Right cardiac atrium (tissue), 5 donors: ENCODE data around the gene MGLL. TPM values are rescaled to one million over a fixed set of nuclear protein-coding genes. Genes with fewer than 3 reads are reported as not detected.
A peak's percentile ranks its signal among the peaks of the same experiment; 100 is the strongest.
"Not testable (repeated sequence)": the region's sequence is repeated elsewhere in the genome, so short reads cannot be mapped to it uniquely, and the experiment has no call there.

ENCODE experiments used
- ATAC-seq, 2 donors: fragments of 200-7000 bp; cut with Tn5 transposase; one replicate each; pipeline versions ENCODE4 v1.8.0 to v1.9.1; 2020; ENCODE audit warnings: moderate library complexity in 2 of 2, mild to moderate bottlenecking in 1 of 2
- DNase-seq, 3 donors: peaks; one replicate each; pipeline ENCODE4 v3.0.0-alpha.2; 2020
- H3K27ac ChIP-seq: one replicate; pipeline ENCODE4 v1.5.1; 2013; ENCODE audit warnings: mild to moderate bottlenecking, low read length, control low read depth, moderate library complexity
- H3K27me3 ChIP-seq: one replicate; pipeline ENCODE4 v1.6.1; 2013; ENCODE audit not compliant: control insufficient read depth, insufficient read depth
- H3K4me1 ChIP-seq: one replicate; pipeline ENCODE4 v1.6.1; 2013; ENCODE audit warnings: low read length; ENCODE audit not compliant: control insufficient read depth, insufficient read depth
- H3K4me3 ChIP-seq: one replicate; pipeline ENCODE4 v1.5.1; 2013; ENCODE audit warnings: low read length, control low read depth
- H3K9me3 ChIP-seq: one replicate; pipeline ENCODE4 v1.6.1; 2013; ENCODE audit warnings: low read length; ENCODE audit not compliant: control insufficient read depth
- whole genome bisulfite sequencing: extraction: QIAGEN DNeasy Blood & Tissue Kit; methylation state at CpG from one replicate; pipeline ENCODE4 v1.1.7; 2013; 5-methylcytosine and 5-hydroxymethylcytosine counted together
- intact Hi-C, 4 donors: fragments of 100-400 bp; cut with DNase I; formaldehyde crosslinking; loops; one replicate each; pipeline versions ENCODE4 v1.11.0 to v1.14.0; 2022 to 2023
- polyA plus RNA-seq: library from polyadenylated mRNA; stranded (reverse); fragments of 200-250 nt; gene quantifications from one replicate; pipeline ENCODE4 v1.2.3, GENCODE V29; 2013
- total RNA-seq, 4 donors: library from RNA; stranded (reverse); fragmentation: NEBNext Ultra II Directional; extraction: Animal tissue kit (Norgen Biotek cat#: 25700); gene quantifications; one replicate each; pipeline ENCODE4 v1.2.1, GENCODE V29; 2021
- donor health status: healthy with polysubstance abuse.
- donor health status: DM: no; HTN: yes; CAD: no.
- donor health status: DM: no; HTN: no; CAD: no.
- donor health status: DM: no; HTN: yes; CAD: no; lungs with severe emphysema.
- donor health status: DM: yes; HTN: yes; CAD: no.

The MGLL gene
- total and polyA plus RNA-seq, 5 donors: 52.2 to 80.4 (median 64.9) TPM

GRCh38 chr3:127686512-127686894 is 135.8 kb downstream of the MGLL start:
- H3K4me1 ChIP-seq: peaks cover 11% of the 10 kb centered on the region
- intact Hi-C loops: loop anchor here in 1 of 4 donors (5.0 kb wide), 1 partner anchor 136 kb away; the partner anchor contains the start of gene MGLL

GRCh38 chr3:127685708-127686511 is 136.4 kb downstream of the MGLL start:
- intact Hi-C loops: loop anchor here in 1 of 4 donors (5.0 kb wide), 1 partner anchor 136 kb away; the partner anchor contains the start of gene MGLL
- peaks cover 11% of the 10 kb centered on the region for H3K4me1 ChIP-seq
- no peak overlapping the region for H3K4me3 ChIP-seq
- no peak for DNase-seq
- no peak for ATAC-seq
- no peaks in the 10 kb centered on the region for H3K9me3 ChIP-seq
- 81% methylated on average over 4 of the region's 4 CpGs for WGBS
- H3K27me3 ChIP-seq: no peaks in the 10 kb centered on the region
- H3K27ac ChIP-seq: no peak overlapping the region

More at GRCh38 chr3:127686512-127686894, 135.8 kb downstream of the MGLL start:
- ATAC-seq (no peak), DNase-seq (no peak)
- Histone ChIP-seq H3K27ac (no peak overlapping the region), H3K27me3 (no peaks in the 10 kb centered on the region), H3K4me3 (no peak overlapping the region), H3K9me3 (no peaks in the 10 kb centered on the region)

- intact Hi-C loops: loop anchor here in 1 of 4 donors (5.0 kb wide), 1 partner anchor 137 kb away; the partner anchor contains the start of gene MGLL
- H3K9me3 ChIP-seq: no peaks in the 10 kb centered on the region
- 79% methylated on average over 22 of the region's 22 CpGs for WGBS
- H3K4me1 ChIP-seq: peaks cover 7% of the 10 kb centered on the region
- no peak overlapping the region for H3K27ac ChIP-seq
- H3K27me3 ChIP-seq: no peaks in the 10 kb centered on the region
- ATAC-seq: no peak
- DNase-seq: peak in 2 of 3 donors; percentile 46 to 49
- no peak overlapping the region for H3K4me3 ChIP-seq
Measured at GRCh38 chr3:127684871-127685707, 137.2 kb downstream of the MGLL start.

- Histone ChIP-seq H3K27me3 (no peaks in the 10 kb centered on the region), H3K4me3 (no peak overlapping the region), H3K27ac (no peak overlapping the region), H3K9me3 (no peaks in the 10 kb centered on the region), H3K4me1 (no peaks in the 10 kb centered on the region)
- peak in 2 of 3 donors; percentile 24 to 39 for DNase-seq
- ATAC-seq: no peak
- 87% methylated on average over 8 of the region's 8 CpGs for WGBS
- intact Hi-C loops: no loop called here
Measured at GRCh38 chr3:127682561-127682960, 139.8 kb downstream of the MGLL start.

- ATAC-seq, H3K27me3 ChIP-seq, H3K4me1 ChIP-seq, intact Hi-C loops, H3K9me3 ChIP-seq, H3K4me3 ChIP-seq, H3K27ac ChIP-seq: not testable (repeated sequence)
- 92% methylated on average over 6 of the region's 6 CpGs for WGBS
- DNase-seq: peak in 1 of 3 donors; percentile 18
Measured at GRCh38 chr3:127682175-127682554, 140.2 kb downstream of the MGLL start.

GRCh38 chr3:127680798-127681221 is 141.5 kb downstream of the MGLL start:
- Histone ChIP-seq H3K9me3 (no peaks in the 10 kb centered on the region), H3K4me1 (no peaks in the 10 kb centered on the region), H3K27me3 (no peaks in the 10 kb centered on the region), H3K27ac (no peak overlapping the region), H3K4me3 (no peak overlapping the region)
- peak in 1 of 3 donors; percentile 27 for DNase-seq
- WGBS: 88% methylated on average over 1 of the region's 1 CpG
- no peak for ATAC-seq
- intact Hi-C loops: no loop called here

GRCh38 chr3:127680146-127680661 is 142.1 kb downstream of the MGLL start:
- no peaks in the 10 kb centered on the region for H3K9me3 ChIP-seq
- DNase-seq (peak in 1 of 3 donors; percentile 40), ATAC-seq (no peak)
- WGBS: 97% methylated on average over 21 of the region's 21 CpGs
- no peaks in the 10 kb centered on the region for H3K4me1 ChIP-seq
- H3K27ac ChIP-seq: no peak overlapping the region
- intact Hi-C loops: no loop called here
- H3K4me3 ChIP-seq: no peak overlapping the region
- H3K27me3 ChIP-seq: no peaks in the 10 kb centered on the region

- DNase-seq: peak in 2 of 3 donors; percentile 53 to 57
- Histone ChIP-seq H3K4me1 (no peaks in the 10 kb centered on the region), H3K4me3 (no peak overlapping the region), H3K27me3 (no peaks in the 10 kb centered on the region), H3K9me3 (no peaks in the 10 kb centered on the region), H3K27ac (no peak overlapping the region)
- intact Hi-C loops: no loop called here
- ATAC-seq: no peak
- 88% methylated on average over 21 of the region's 21 CpGs for WGBS
Measured at GRCh38 chr3:127679534-127680145, 142.7 kb downstream of the MGLL start.

- WGBS: 79% methylated on average over 12 of the region's 12 CpGs
- Histone ChIP-seq H3K27me3 (no peaks in the 10 kb centered on the region), H3K4me3 (no peak overlapping the region), H3K4me1 (peaks cover 4% of the 10 kb centered on the region), H3K27ac (no peak overlapping the region), H3K9me3 (no peaks in the 10 kb centered on the region)
- peak in 1 of 3 donors; percentile 44 for DNase-seq
- no peak for ATAC-seq
- intact Hi-C loops: no loop called here
Measured at GRCh38 chr3:127678611-127679533, 143.4 kb downstream of the MGLL start.

- Histone ChIP-seq H3K9me3 (no peaks in the 10 kb centered on the region), H3K27me3 (no peaks in the 10 kb centered on the region), H3K27ac (no peak overlapping the region), H3K4me3 (no peak overlapping the region), H3K4me1 (peaks cover 5% of the 10 kb centered on the region)
- WGBS: 93% methylated on average over 8 of the region's 8 CpGs
- intact Hi-C loops: no loop called here
- DNase-seq: no peak
- ATAC-seq: no peak
Measured at GRCh38 chr3:127678315-127678599, 144.1 kb downstream of the MGLL start.
